ENCODE results near the gene IL22RA2.

DNA sequence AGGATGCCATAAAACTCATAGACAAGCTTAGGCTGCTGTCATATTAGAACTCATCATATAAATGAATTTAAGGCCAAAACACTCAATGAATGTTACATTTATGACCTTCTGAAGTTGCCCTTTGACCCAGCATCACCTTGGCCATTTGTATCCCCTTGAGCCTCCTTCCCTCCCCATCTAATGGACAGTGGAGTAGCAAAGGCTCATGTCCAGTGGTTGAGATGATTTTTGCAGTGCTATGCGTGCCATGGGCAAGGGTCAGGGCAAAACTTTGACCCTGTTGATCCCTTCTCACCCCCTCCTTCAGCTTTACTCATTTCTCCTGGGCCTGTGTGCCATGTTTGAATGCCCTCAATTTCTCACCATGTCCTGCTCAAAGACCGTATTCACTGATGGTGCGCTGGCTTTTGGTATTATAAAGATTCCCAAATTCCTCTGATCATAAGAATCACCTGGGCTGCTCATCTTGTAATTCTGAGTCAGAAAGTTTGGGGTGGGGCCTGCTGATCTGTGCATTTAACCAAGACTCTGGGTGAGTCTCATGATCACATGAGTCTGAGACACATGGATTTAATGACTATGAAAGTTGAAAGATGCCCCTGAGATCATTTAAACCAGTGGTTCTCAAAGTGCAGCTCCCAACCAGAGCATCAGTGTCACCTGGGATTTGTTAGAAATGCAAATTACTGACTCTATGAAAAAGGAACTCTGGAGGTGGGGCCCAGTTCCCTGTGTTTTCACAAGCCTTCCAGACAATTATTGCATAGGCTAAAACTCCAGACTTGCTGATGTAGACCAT, 71.2 kb downstream of the IL22RA2 start:
- TF ChIP-seq, protein P1, sequence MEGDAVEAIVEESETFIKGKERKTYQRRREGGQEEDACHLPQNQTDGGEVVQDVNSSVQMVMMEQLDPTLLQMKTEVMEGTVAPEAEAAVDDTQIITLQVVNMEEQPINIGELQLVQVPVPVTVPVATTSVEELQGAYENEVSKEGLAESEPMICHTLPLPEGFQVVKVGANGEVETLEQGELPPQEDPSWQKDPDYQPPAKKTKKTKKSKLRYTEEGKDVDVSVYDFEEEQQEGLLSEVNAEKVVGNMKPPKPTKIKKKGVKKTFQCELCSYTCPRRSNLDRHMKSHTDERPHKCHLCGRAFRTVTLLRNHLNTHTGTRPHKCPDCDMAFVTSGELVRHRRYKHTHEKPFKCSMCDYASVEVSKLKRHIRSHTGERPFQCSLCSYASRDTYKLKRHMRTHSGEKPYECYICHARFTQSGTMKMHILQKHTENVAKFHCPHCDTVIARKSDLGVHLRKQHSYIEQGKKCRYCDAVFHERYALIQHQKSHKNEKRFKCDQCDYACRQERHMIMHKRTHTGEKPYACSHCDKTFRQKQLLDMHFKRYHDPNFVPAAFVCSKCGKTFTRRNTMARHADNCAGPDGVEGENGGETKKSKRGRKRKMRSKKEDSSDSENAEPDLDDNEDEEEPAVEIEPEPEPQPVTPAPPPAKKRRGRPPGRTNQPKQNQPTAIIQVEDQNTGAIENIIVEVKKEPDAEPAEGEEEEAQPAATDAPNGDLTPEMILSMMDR (IDR thresholded peaks at IDR 0.05) = no peak
- TF ChIP-seq POLR2A (IDR thresholded peaks at IDR 0.05) = no peak
